Endothelial cell of umbilical vein (primary cell): ENCODE results near the gene CKLF. TPM values are rescaled to one million over a fixed set of nuclear protein-coding genes. Genes with fewer than 3 reads are reported as not detected.

Experiments
- BruUV-seq: library from RNA; stranded (reverse); fragments of 400-500 nt; replicated peaks from 2 replicates; lab custom pipeline; 2021; lab: Mats Ljungman, UMichigan
- CTCF ChIA-PET: fragments of 300-600, 350-600 bp; sonication (Branson Sonifier 250); formaldehyde crosslinking; loops from one replicate; lab custom pipeline; 2021; ENCODE audit warnings: antibody characterized with exemption, inconsistent platforms; lab: Charles Lee
- POLR2A ChIA-PET: fragments of 300-600, 350-600 bp; sonication (Branson Sonifier 250); formaldehyde crosslinking; loops from one replicate; lab custom pipeline; 2021; ENCODE audit warnings: antibody characterized with exemption, inconsistent platforms; lab: Charles Lee
- DNase-seq: peaks from one replicate; pipeline ENCODE4 v3.0.0-alpha.2; 2011; ENCODE audit warnings: low read depth, low spot score
- FAIRE-seq: peaks from 2 replicates; lab custom pipeline; 2011; peaks lifted over from hg19 to GRCh38; lab: Jason Lieb, UNC
- H2AFZ ChIP-seq: 2 replicates; pipeline ENCODE4 v1.6.0; 2012; ENCODE audit warnings: low read depth, low read length, control low read depth, inconsistent platforms
- H3K27ac ChIP-seq: 2 replicates; pipeline ENCODE4 v1.5.1; 2011; ENCODE audit warnings: low read depth, mild to moderate bottlenecking, control low read depth, low read length, moderate library complexity; ENCODE audit not compliant: insufficient read depth
- H3K27me3 ChIP-seq, 2 experiments: 2 replicates each; pipeline versions ENCODE4 v1.6.0 to v1.6.1; 2011; ENCODE audit warnings: low read length in 2 of 2, mixed read lengths in 1 of 2; ENCODE audit not compliant: control insufficient read depth in 2 of 2, insufficient read depth in 2 of 2
- H3K36me3 ChIP-seq, 2 experiments: 2 replicates in 1 of 2; 3 replicates in 1 of 2; pipeline ENCODE4 v1.5.1; 2011; ENCODE audit warnings: low read length in 2 of 2, mild to moderate bottlenecking in 1 of 2, moderate library complexity in 1 of 2; ENCODE audit not compliant: control insufficient read depth in 2 of 2, insufficient read depth in 2 of 2; ENCODE audit errors: extremely low read depth in 1 of 2
- H3K4me1 ChIP-seq: 3 replicates; pipeline ENCODE4 v1.5.1; 2011; ENCODE audit warnings: mild to moderate bottlenecking, low read length; ENCODE audit not compliant: control insufficient read depth, insufficient read depth; ENCODE audit errors: extremely low read depth
- H3K4me2 ChIP-seq: 2 replicates; pipeline ENCODE4 v1.6.1; 2011; ENCODE audit warnings: low read length, control low read depth, mixed read lengths; ENCODE audit not compliant: insufficient read depth
- H3K4me3 ChIP-seq, 3 experiments: fragments of 200-600 bp in 1 of 3; sonication (generic), shearing (Covaris generic) in 1 of 3; replicated peaks in 1 of 3; 2 replicates each; pipeline ENCODE4 v1.5.1; 2011 to 2016; ENCODE audit warnings: control low read depth in 3 of 3, low read length in 3 of 3, mild to moderate bottlenecking in 2 of 3, inconsistent platforms in 1 of 3, low read depth in 1 of 3, moderate library complexity in 1 of 3; ENCODE audit not compliant: insufficient read depth in 1 of 3
- H3K79me2 ChIP-seq: 2 replicates; pipeline ENCODE4 v1.6.0; 2012; ENCODE audit warnings: low read length, inconsistent platforms; ENCODE audit not compliant: control insufficient read depth, insufficient read depth
- H3K9ac ChIP-seq: replicated peaks from 2 replicates; pipeline ENCODE3; 2011; ENCODE audit warnings: low read length, control low read depth; ENCODE audit not compliant: insufficient read depth; ENCODE audit errors: extremely low read depth
- H3K9me1 ChIP-seq: replicated peaks from 3 replicates; pipeline ENCODE4 v1.6.0; 2011; ENCODE audit warnings: mild to moderate bottlenecking, low read length; ENCODE audit not compliant: control insufficient read depth, insufficient read depth; ENCODE audit errors: extremely low read depth
- H3K9me3 ChIP-seq: replicated peaks from 2 replicates; pipeline ENCODE4 v1.5.1; 2012; ENCODE audit warnings: low read length, inconsistent platforms; ENCODE audit not compliant: control insufficient read depth, insufficient read depth
- H4K20me1 ChIP-seq: replicated peaks from 2 replicates; pipeline ENCODE3; 2011; ENCODE audit warnings: mild to moderate bottlenecking, low read length; ENCODE audit not compliant: control insufficient read depth, insufficient read depth; ENCODE audit errors: extremely low read depth
- EZH2 ChIP-seq: IDR thresholded peaks from 2 replicates; pipeline ENCODE4 v1.6.1; 2012; ENCODE audit warnings: borderline replicate concordance, low read depth, mild to moderate bottlenecking, moderate library complexity, low read length, inconsistent platforms; ENCODE audit not compliant: severe bottlenecking
- FOS ChIP-seq: IDR thresholded peaks from 2 replicates; pipeline ENCODE4 v1.6.1; 2011; ENCODE audit warnings: mild to moderate bottlenecking, low read length, moderate library complexity, borderline replicate concordance; ENCODE audit not compliant: insufficient read depth
- GATA2 ChIP-seq: IDR thresholded peaks from 2 replicates; pipeline ENCODE4 v1.7.0; 2011; ENCODE audit warnings: low read depth, mild to moderate bottlenecking, moderate library complexity, mixed read lengths, low read length; ENCODE audit not compliant: insufficient read length, insufficient read depth
- JUN ChIP-seq: IDR thresholded peaks from 2 replicates; pipeline ENCODE4 v1.6.1; 2011; ENCODE audit warnings: borderline replicate concordance, low read depth; ENCODE audit not compliant: insufficient read length, insufficient read depth
- MYC ChIP-seq: IDR thresholded peaks from one replicate; pipeline ENCODE4 v1.6.1; 2011; ENCODE audit warnings: mild to moderate bottlenecking, low read depth, low read length
- POLR2A ChIP-seq: IDR thresholded peaks from 2 replicates; pipeline ENCODE4 v1.6.1; 2012; ENCODE audit warnings: low read depth, mild to moderate bottlenecking, control low read depth, low read length
- POLR2AphosphoS5 ChIP-seq: IDR thresholded peaks from 2 replicates; pipeline ENCODE4 v1.6.1; 2012; ENCODE audit warnings: low read depth, mild to moderate bottlenecking, control low read depth, low read length, moderate library complexity; ENCODE audit not compliant: insufficient read depth
- dilution Hi-C: fragments of 300-500 bp; cut with MboI; formaldehyde crosslinking; loops from one replicate; pipeline ENCODE4 v1.15.0; 2019; ENCODE audit warnings: low sequenced_read_pairs; ENCODE audit not compliant: extremely low pct_ligation_motif_present
- intact Hi-C: fragments of 100-400 bp; cut with micrococcal nuclease; formaldehyde crosslinking; loops from one replicate; pipeline ENCODE4 v1.10.0; 2022
- polyA plus RNA-seq, 4 experiments: library from polyadenylated mRNA; depleted of rRNA in 3 of 4; stranded (reverse) in 3 of 4; unstranded in 1 of 4; fragments of >200 nt; gene quantifications; 2 replicates each; pipeline versions ENCODE4 v1.2.1 to v1.2.3, GENCODE V29; 2011 to 2012; ENCODE audit warnings: missing spikeins in 1 of 4
- total RNA-seq: library from RNA; stranded (reverse); gene quantifications from 2 replicates; pipeline ENCODE4 v1.2.3, GENCODE V29; 2021
- TF ChIP-seq, protein P1 (sequence below): IDR thresholded peaks from 2 replicates; pipeline ENCODE4 v1.6.1; 2011; ENCODE audit not compliant: insufficient read depth, insufficient read length
- TF ChIP-seq, protein P2 (sequence below), 2 donors: IDR thresholded peaks; 1 replicate in 1 of 2; 2 replicates in 1 of 2; pipeline ENCODE4 v1.5.1; 2011; ENCODE audit warnings: low read length in 2 of 2, mild to moderate bottlenecking in 2 of 2, moderate library complexity in 2 of 2, control low read depth in 1 of 2, inconsistent platforms in 1 of 2, low read depth in 1 of 2; ENCODE audit not compliant: insufficient read depth in 1 of 2; ENCODE audit errors: extremely low read depth in 1 of 2

CKLF gene
- total and polyA plus RNA-seq, 2 donors (not counting 3 experiments of a cell fraction or from before 2014, with no cell fraction given) = 80.0 to 209 TPM

DNA sequence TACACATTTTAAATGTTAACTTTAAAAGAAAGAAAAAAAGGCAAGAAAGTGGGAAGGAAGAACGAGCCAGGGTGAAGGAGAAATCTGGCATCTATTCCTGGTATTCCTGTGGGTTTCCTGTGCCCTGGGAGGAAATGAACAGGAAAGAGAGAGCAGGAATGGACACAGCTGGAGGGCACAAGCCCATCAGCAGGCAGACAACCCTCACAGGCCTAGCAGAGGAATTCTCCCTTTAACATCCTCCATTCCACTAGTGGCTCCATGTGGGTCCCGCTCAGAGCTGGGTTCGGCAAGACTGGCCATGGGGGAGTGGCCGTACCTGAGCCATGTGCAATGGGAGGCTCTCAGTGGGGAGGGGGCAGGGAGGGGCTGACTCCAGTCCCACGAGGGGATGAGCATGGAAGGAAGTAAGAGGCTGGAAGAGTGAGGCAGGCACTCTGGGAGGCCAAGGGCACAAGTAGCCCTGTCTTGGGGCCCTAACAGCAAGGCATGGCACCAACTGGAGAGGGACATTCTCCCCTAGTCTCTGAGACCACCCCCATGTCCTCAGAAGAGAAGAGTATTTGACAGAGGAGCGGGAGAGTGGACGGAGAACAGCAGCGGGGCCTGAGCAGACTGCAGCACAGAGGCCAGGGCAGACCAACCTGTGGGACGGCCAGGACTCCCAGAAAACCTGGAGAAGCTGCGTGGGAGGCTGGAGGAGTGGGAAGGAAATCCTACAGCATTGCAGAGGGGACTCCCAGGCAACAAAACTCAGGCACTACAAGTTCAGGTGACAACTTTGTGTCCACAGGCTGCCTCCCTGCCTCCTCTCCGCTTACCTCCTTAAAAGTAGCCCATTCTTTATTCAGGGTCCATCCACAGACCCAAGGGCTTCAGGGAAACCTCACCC, 32.6 kb upstream of the CKLF start:
- no peaks in the 10 kb centered on the region for H3K9me3 ChIP-seq
- peak; percentile 80 for FAIRE-seq
- ChIA-PET CTCF (no interaction called here), POLR2A (interaction anchor here (0.6 kb wide), 1 partner anchor 265 kb away, joined by 4 read pairs; no protein-coding TSS in a partner anchor)
- no peaks in the 10 kb centered on the region for H4K20me1 ChIP-seq
- DNase-seq = peak; percentile 24
- intact Hi-C loops = loop anchor here (5.0 kb wide), 2 partner anchors 48 to 68 kb away; partner anchors contain the start of gene CMTM1
- H3K9ac ChIP-seq = peak overlapping the region; percentile 8
- no TSS peak for BruUV-seq
- H3K79me2 ChIP-seq = no peaks in the 10 kb centered on the region
- H3K4me1 ChIP-seq = peaks cover 89% of the 10 kb centered on the region
- no peaks in the 10 kb centered on the region for H3K36me3 ChIP-seq
- dilution Hi-C loops = no loop called here
- peak overlapping the region; percentile 20 for H3K4me2 ChIP-seq
- peak overlapping the region; percentile 61 for H3K27ac ChIP-seq
- no peak overlapping the region for H3K4me3 ChIP-seq
- H3K27me3 ChIP-seq = no peaks in the 10 kb centered on the region
- H2AFZ ChIP-seq = peak overlapping the region; percentile 11
- TF ChIP-seq JUN (no peak), POLR2AphosphoS5 (peak; percentile 58)
- no peaks in the 10 kb centered on the region for H3K9me1 ChIP-seq

DNA sequence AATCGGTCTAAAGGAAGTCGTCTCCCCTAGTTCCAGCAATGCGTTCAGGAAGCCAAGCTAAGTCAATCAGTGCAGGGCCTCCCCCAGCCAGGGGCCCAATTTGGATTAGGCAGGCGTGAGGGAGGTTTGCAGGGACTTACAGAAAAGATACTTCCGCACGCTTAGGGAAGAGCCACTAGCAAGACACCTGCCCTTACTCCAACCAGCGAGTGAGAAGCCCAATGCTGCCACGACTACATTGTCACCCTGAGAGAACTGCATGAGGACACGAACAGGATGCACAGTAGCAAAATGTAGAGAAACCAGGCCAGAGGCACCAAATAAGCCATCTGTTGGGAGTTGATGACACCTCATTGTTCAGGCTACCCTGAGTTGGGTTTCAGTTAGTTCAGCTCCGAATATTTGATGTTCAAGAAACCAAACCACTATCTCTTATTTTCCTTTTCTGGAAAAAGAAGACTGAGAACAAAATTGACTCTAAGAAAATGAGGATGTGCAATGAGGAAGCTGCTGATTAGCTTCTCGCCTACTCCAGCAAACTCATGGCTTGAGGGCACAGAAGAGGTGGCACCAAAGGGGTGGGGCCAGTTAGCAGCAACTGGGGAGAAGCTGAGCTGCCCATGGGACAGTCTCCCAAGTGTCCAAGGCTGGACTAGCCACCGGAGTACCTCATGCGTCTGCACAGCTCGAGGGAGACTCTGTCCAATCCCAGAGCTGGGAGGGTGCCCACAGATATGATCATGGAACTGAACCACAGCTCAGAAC, 31.8 kb upstream of the CKLF start:
- peak overlapping the region; percentile 61 for H3K27ac ChIP-seq
- no peaks in the 10 kb centered on the region for H3K9me1 ChIP-seq
- H3K4me1 ChIP-seq = peaks cover 85% of the 10 kb centered on the region
- no peak overlapping the region for H3K9ac ChIP-seq
- no peak for DNase-seq
- CTCF ChIA-PET = interaction anchor here (0.8 to 2.3 kb wide), 4 partner anchors 9 to 84 kb away, joined by 3 to 10 read pairs (median 6); partner anchors contain the start of gene CMTM3
- H3K27me3 ChIP-seq = no peaks in the 10 kb centered on the region
- intact Hi-C loops (no loop called here), dilution Hi-C loops (no loop called here)
- H3K79me2 ChIP-seq = no peaks in the 10 kb centered on the region
- H3K9me3 ChIP-seq = no peaks in the 10 kb centered on the region
- no peak overlapping the region for H2AFZ ChIP-seq
- no peaks in the 10 kb centered on the region for H4K20me1 ChIP-seq
- POLR2A ChIA-PET = no interaction called here
- no peak for TF ChIP-seq MYC
- no peak for TF ChIP-seq POLR2A
- TF ChIP-seq, protein P1, sequence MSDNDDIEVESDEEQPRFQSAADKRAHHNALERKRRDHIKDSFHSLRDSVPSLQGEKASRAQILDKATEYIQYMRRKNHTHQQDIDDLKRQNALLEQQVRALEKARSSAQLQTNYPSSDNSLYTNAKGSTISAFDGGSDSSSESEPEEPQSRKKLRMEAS = no peak
- no peak for TF ChIP-seq EZH2
- TF ChIP-seq GATA2 = no peak
- TF ChIP-seq FOS = no peak
- no peak for TF ChIP-seq POLR2AphosphoS5
- TF ChIP-seq JUN = no peak
- TF ChIP-seq, protein P2, sequence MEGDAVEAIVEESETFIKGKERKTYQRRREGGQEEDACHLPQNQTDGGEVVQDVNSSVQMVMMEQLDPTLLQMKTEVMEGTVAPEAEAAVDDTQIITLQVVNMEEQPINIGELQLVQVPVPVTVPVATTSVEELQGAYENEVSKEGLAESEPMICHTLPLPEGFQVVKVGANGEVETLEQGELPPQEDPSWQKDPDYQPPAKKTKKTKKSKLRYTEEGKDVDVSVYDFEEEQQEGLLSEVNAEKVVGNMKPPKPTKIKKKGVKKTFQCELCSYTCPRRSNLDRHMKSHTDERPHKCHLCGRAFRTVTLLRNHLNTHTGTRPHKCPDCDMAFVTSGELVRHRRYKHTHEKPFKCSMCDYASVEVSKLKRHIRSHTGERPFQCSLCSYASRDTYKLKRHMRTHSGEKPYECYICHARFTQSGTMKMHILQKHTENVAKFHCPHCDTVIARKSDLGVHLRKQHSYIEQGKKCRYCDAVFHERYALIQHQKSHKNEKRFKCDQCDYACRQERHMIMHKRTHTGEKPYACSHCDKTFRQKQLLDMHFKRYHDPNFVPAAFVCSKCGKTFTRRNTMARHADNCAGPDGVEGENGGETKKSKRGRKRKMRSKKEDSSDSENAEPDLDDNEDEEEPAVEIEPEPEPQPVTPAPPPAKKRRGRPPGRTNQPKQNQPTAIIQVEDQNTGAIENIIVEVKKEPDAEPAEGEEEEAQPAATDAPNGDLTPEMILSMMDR (IDR thresholded peaks at IDR 0.05; ENCODE audit: extremely low read depth in 1 of 2, insufficient read depth in 1 of 2, low read depth in 1 of 2, low read length in 2 of 2) = no peak
- no peak overlapping the region for H3K4me3 ChIP-seq
- H3K36me3 ChIP-seq = no peaks in the 10 kb centered on the region
- no TSS peak for BruUV-seq
- no peak for FAIRE-seq
- H3K4me2 ChIP-seq = no peak overlapping the region
